ENCODE results near the gene CS.
A peak's percentile ranks its signal among the peaks of the same experiment; 100 is the strongest.
"Not testable (repeated sequence)": the region's sequence is repeated elsewhere in the genome, so short reads cannot be mapped to it uniquely, and the experiment has no call there.

Gene CS

GRCh38 chr12:56317675-56318074 lies 17.5 kb upstream of the CS start:
- no peak for DNase-seq

GRCh38 chr12:56315622-56316473 lies 15.7 kb upstream of the CS start, which contains the start of gene CNPY2:
CNPY2 (minus strand) TSS chr12:56315988; CDS start chr12:56315217, 771 bp downstream.
- DNase-seq = peak; percentile 76

GRCh38 chr12:56315249-56315621 lies 15.1 kb upstream of the CS start:
- no peak for DNase-seq

- DNase-seq = no peak
Observed at GRCh38 chr12:56311003-56311402, 10.9 kb upstream of the CS start.

GRCh38 chr12:56308714-56309113 lies 8.6 kb upstream of the CS start:
- no peak for DNase-seq

- DNase-seq = no peak
Observed at GRCh38 chr12:56307221-56307965, 7.3 kb upstream of the CS start.

- DNase-seq = no peak
Observed at GRCh38 chr12:56304872-56305590, 4.9 kb upstream of the CS start.

GRCh38 chr12:56304276-56304675 lies 4.1 kb upstream of the CS start:
- DNase-seq = no peak

- DNase-seq = no peak
Observed at GRCh38 chr12:56300644-56301464, 724 bp upstream of the CS start.

- no peak for DNase-seq
Observed at GRCh38 chr12:56299308-56299852, 750 bp downstream of the CS start.

- no peak for DNase-seq
Observed at GRCh38 chr12:56298828-56299227, 1.3 kb downstream of the CS start.

- no peak for DNase-seq
Observed at GRCh38 chr12:56297400-56297799, 2.7 kb downstream of the CS start.

GRCh38 chr12:56296295-56296694 lies 3.8 kb downstream of the CS start:
- no peak for DNase-seq

GRCh38 chr12:56293795-56294194 lies 6.3 kb downstream of the CS start:
- no peak for DNase-seq

GRCh38 chr12:56288705-56289387 lies 11.3 kb downstream of the CS start:
- no peak for DNase-seq

- no peak for DNase-seq
Observed at GRCh38 chr12:56286044-56286830, 13.9 kb downstream of the CS start.

GRCh38 chr12:56284263-56284662 lies 15.9 kb downstream of the CS start:
- not testable (repeated sequence) for DNase-seq

GRCh38 chr12:56282579-56282978 lies 17.6 kb downstream of the CS start:
- DNase-seq = no peak

- DNase-seq = no peak
Observed at GRCh38 chr12:56282030-56282429, 18.1 kb downstream of the CS start.

- DNase-seq = no peak
Observed at GRCh38 chr12:56280849-56281248, 19.3 kb downstream of the CS start.

GRCh38 chr12:56278905-56279304 lies 21.2 kb downstream of the CS start:
- DNase-seq = no peak
